D341Med (cell line): ENCODE data around the gene AKT1.

ENCODE experiments used
- DNase-seq: peaks from one replicate; pipeline ENCODE4 v3.0.0; 2012; ENCODE audit warnings: low spot score

Gene AKT1

GRCh38 chr14:104786091-104786586, 9.4 kb downstream of the AKT1 start:
- no peak for DNase-seq

GRCh38 chr14:104785708-104786080, 9.9 kb downstream of the AKT1 start:
- no peak for DNase-seq

GRCh38 chr14:104784846-104785707, 10.5 kb downstream of the AKT1 start:
- no peak for DNase-seq

GRCh38 chr14:104784218-104784568, 11.4 kb downstream of the AKT1 start:
- no peak for DNase-seq

GRCh38 chr14:104783484-104784217, 11.9 kb downstream of the AKT1 start:
- DNase-seq = no peak

- no peak for DNase-seq
These were observed 12.8 kb downstream of the AKT1 start for GRCh38 chr14:104782808-104783139.

GRCh38 chr14:104782086-104782807, 13.3 kb downstream of the AKT1 start:
- no peak for DNase-seq

GRCh38 chr14:104781271-104782077, 14.1 kb downstream of the AKT1 start:
- DNase-seq = no peak

- no peak for DNase-seq
These were observed 15.0 kb downstream of the AKT1 start for GRCh38 chr14:104780513-104781030.

- DNase-seq = no peak
These were observed 15.6 kb downstream of the AKT1 start for GRCh38 chr14:104779776-104780512.

- no peak for DNase-seq
These were observed 16.7 kb downstream of the AKT1 start for GRCh38 chr14:104778694-104779331.

GRCh38 chr14:104777808-104778249, 17.7 kb downstream of the AKT1 start:
- no peak for DNase-seq

GRCh38 chr14:104776961-104777807, 18.4 kb downstream of the AKT1 start:
- no peak for DNase-seq

- DNase-seq = no peak
These were observed 19.1 kb downstream of the AKT1 start for GRCh38 chr14:104776481-104776880.

GRCh38 chr14:104775073-104775489, 20.5 kb downstream of the AKT1 start:
- no peak for DNase-seq

- no peak for DNase-seq
These were observed 21.0 kb downstream of the AKT1 start for GRCh38 chr14:104774453-104775072.

GRCh38 chr14:104773505-104774452, 21.8 kb downstream of the AKT1 start:
- DNase-seq = no peak
